ENCODE data around the gene IST1.

DNA sequence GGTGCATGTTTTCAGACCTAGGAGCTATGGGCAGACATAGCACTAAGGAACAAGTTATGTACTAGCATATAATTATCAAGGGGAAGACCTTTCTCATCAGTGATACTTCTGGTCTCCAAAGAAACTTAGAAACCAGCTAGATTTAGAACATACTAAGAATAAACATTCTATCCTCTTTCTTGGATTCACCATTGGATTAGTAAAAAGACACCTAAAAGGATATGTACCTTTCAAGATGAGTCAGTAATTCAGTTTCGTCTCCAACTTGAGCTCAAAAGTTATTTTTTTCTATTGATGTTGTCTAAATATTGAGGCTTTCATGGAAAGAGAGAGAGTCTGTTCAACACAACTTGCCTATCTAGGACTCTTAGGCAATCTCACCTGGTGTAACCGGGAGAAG lies 24.5 kb upstream of the IST1 start:
- TF ChIP-seq, protein P1, sequence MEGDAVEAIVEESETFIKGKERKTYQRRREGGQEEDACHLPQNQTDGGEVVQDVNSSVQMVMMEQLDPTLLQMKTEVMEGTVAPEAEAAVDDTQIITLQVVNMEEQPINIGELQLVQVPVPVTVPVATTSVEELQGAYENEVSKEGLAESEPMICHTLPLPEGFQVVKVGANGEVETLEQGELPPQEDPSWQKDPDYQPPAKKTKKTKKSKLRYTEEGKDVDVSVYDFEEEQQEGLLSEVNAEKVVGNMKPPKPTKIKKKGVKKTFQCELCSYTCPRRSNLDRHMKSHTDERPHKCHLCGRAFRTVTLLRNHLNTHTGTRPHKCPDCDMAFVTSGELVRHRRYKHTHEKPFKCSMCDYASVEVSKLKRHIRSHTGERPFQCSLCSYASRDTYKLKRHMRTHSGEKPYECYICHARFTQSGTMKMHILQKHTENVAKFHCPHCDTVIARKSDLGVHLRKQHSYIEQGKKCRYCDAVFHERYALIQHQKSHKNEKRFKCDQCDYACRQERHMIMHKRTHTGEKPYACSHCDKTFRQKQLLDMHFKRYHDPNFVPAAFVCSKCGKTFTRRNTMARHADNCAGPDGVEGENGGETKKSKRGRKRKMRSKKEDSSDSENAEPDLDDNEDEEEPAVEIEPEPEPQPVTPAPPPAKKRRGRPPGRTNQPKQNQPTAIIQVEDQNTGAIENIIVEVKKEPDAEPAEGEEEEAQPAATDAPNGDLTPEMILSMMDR (IDR thresholded peaks at IDR 0.05): no peak
- no peak for TF ChIP-seq POLR2A (IDR thresholded peaks at IDR 0.05)
